MCF 10A (cell line): ENCODE data around the gene MATR3. TPM values are rescaled to one million over a fixed set of nuclear protein-coding genes. Genes with fewer than 3 reads are reported as not detected.

Experiments
- BruUV-seq: library from RNA; stranded (reverse); fragments of 400-500 nt; replicated peaks from 2 replicates; lab custom pipeline; 2021; lab: Mats Ljungman, UMichigan
- CTCF ChIA-PET: fragments of 300-600 bp; sonication (Branson Sonifier 250); formaldehyde crosslinking; extraction: SDS; loops from one replicate; lab custom pipeline; 2021; ENCODE audit warnings: antibody characterized with exemption, inconsistent platforms; lab: Yijun Ruan, JAX
- POLR2A ChIA-PET: fragments of 300-600, 350-650 bp; sonication (Branson Sonifier 250); formaldehyde crosslinking; extraction: SDS; loops from one replicate; lab custom pipeline; 2020; ENCODE audit warnings: antibody characterized with exemption, inconsistent platforms; lab: Yijun Ruan, JAX
- DNase-seq: peaks from one replicate; pipeline ENCODE4 v3.0.0-alpha.2; 2018; ENCODE audit not compliant: unreplicated experiment
- H3K27ac Mint-ChIP-seq: one replicate; pipeline ENCODE4 v1.8.0; 2022; ENCODE audit warnings: mild to moderate bottlenecking, low read depth, mixed read lengths; ENCODE audit not compliant: unreplicated experiment
- H3K27me3 Mint-ChIP-seq: one replicate; pipeline ENCODE4 v1.8.0; 2022; ENCODE audit warnings: mixed read lengths; ENCODE audit not compliant: insufficient read depth, unreplicated experiment
- H3K36me3 Mint-ChIP-seq: one replicate; pipeline ENCODE4 v1.8.0; 2022; ENCODE audit warnings: mild to moderate bottlenecking, moderate library complexity, mixed read lengths; ENCODE audit not compliant: insufficient read depth, unreplicated experiment
- H3K4me1 Mint-ChIP-seq: one replicate; pipeline ENCODE4 v1.8.0; 2022; ENCODE audit warnings: mixed read lengths; ENCODE audit not compliant: insufficient read depth, unreplicated experiment
- H3K4me3 Mint-ChIP-seq: one replicate; pipeline ENCODE4 v1.8.0; 2022; ENCODE audit warnings: mild to moderate bottlenecking, moderate library complexity, mixed read lengths; ENCODE audit not compliant: unreplicated experiment
- H3K9me3 Mint-ChIP-seq: one replicate; pipeline ENCODE4 v1.8.0; 2022; ENCODE audit warnings: mixed read lengths; ENCODE audit not compliant: unreplicated experiment
- CTCF ChIP-seq: fragments of 200-600 bp; IDR thresholded peaks from one replicate; pipeline ENCODE4 v1.8.0; 2022; ENCODE audit warnings: antibody characterized with exemption, mild to moderate bottlenecking; ENCODE audit not compliant: unreplicated experiment
- intact Hi-C: fragments of 100-400 bp; cut with micrococcal nuclease; formaldehyde crosslinking; loops from 2 replicates; pipeline ENCODE4 v1.14.1; 2022
- total RNA-seq: library from RNA; stranded (reverse); gene quantifications from 2 replicates; pipeline ENCODE4 v1.2.3, GENCODE V29; 2022

Gene MATR3
- total RNA-seq, 1 experiment from 2014 or later = 159 TPM

GRCh38 chr5:139341187-139341688, 47.7 kb downstream of the MATR3 start:
- Mint-ChIP-seq H3K27ac (peak overlapping the region; percentile 100), H3K27me3 (no peaks in the 10 kb centered on the region), H3K4me1 (peaks cover 20% of the 10 kb centered on the region), H3K36me3 (peaks cover 43% of the 10 kb centered on the region), H3K4me3 (peak overlapping the region; percentile 97), H3K9me3 (no peaks in the 10 kb centered on the region)
- DNase-seq = no peak
- BruUV-seq = no TSS peak
- intact Hi-C loops = loop anchor here (2.0 kb wide), 2 partner anchors 48 to 62 kb away; partner anchors contain the start of gene MATR3
- TF ChIP-seq CTCF = no peak
- CTCF ChIA-PET = interaction anchor here (0.6 to 3.1 kb wide), 19 partner anchors 9 to 554 kb away, joined by 3 to 16 read pairs (median 4); no protein-coding TSS in a partner anchor
- POLR2A ChIA-PET = interaction anchor here (0.6 to 4.1 kb wide), 38 partner anchors 9 to 884 kb away, joined by 3 to 107 read pairs (median 8); partner anchors contain the start of genes DNAJC18, ETF1, HSPA9 and MATR3

GRCh38 chr5:139341689-139342422, 48.3 kb downstream of the MATR3 start, which contains the start of gene PAIP2:
TSS of gene PAIP2 (plus strand) at chr5:139341854. CDS start at chr5:139363785, 21,931 bp downstream.
- Mint-ChIP-seq H3K36me3 (peaks cover 46% of the 10 kb centered on the region), H3K4me3 (peak within 1 kb of the TSS; percentile 97), H3K27me3 (no peaks in the 10 kb centered on the region), H3K9me3 (no peaks in the 10 kb centered on the region), H3K27ac (peak within 1 kb of the TSS; percentile 100), H3K4me1 (peaks cover 20% of the 10 kb centered on the region)
- TSS peak; percentile 91 for BruUV-seq
- peak; percentile 85 for TF ChIP-seq CTCF
- CTCF ChIA-PET = interaction anchor here (0.6 to 3.1 kb wide), 24 partner anchors 10 to 1305 kb away, joined by 3 to 16 read pairs (median 4); partner anchors contain the start of gene MATR3
- intact Hi-C loops = loop anchor here (2.0 kb wide), 2 partner anchors 49 to 61 kb away; partner anchors contain the start of gene MATR3
- POLR2A ChIA-PET = interaction anchor here (0.6 to 4.1 kb wide), 53 partner anchors 9 to 884 kb away, joined by 3 to 107 read pairs (median 6); partner anchors contain the start of genes DNAJC18, ETF1, HSPA9 and MATR3
- DNase-seq = peak; percentile 99

- POLR2A ChIA-PET = interaction anchor here (0.6 to 4.1 kb wide), 42 partner anchors 9 to 799 kb away, joined by 3 to 107 read pairs (median 7); partner anchors contain the start of genes DNAJC18, ETF1, HSPA9 and MATR3
- H3K36me3 Mint-ChIP-seq = peaks cover 51% of the 10 kb centered on the region
- intact Hi-C loops = no loop called here
These were observed 48.8 kb downstream of the MATR3 start for GRCh38 chr5:139342423-139342723.

More at GRCh38 chr5:139342423-139342723, 48.8 kb downstream of the MATR3 start:
- H3K27ac Mint-ChIP-seq = peak overlapping the region; percentile 100
- no peak for TF ChIP-seq CTCF
- BruUV-seq = no TSS peak
- H3K9me3 Mint-ChIP-seq = no peaks in the 10 kb centered on the region
- no peaks in the 10 kb centered on the region for H3K27me3 Mint-ChIP-seq
- CTCF ChIA-PET = interaction anchor here (0.6 to 3.1 kb wide), 17 partner anchors 10 to 1305 kb away, joined by 3 to 16 read pairs (median 4); partner anchors contain the start of gene MATR3
- peak overlapping the region; percentile 97 for H3K4me3 Mint-ChIP-seq
- no peak for DNase-seq
- peaks cover 20% of the 10 kb centered on the region for H3K4me1 Mint-ChIP-seq
